HG02678 (cell line): Measurements from ENCODE around the gene GABRG3.
"Not testable (repeated sequence)": the region's sequence is repeated elsewhere in the genome, so short reads cannot be mapped to it uniquely, and the experiment has no call there.

ENCODE experiments used
- ATAC-seq: cut with Tn5 transposase; IDR thresholded peaks from one replicate; pipeline ENCODE4 v1.9.1; 2021; ENCODE audit warnings: mild to moderate bottlenecking, moderate library complexity; ENCODE audit not compliant: unreplicated experiment

Gene GABRG3

DNA sequence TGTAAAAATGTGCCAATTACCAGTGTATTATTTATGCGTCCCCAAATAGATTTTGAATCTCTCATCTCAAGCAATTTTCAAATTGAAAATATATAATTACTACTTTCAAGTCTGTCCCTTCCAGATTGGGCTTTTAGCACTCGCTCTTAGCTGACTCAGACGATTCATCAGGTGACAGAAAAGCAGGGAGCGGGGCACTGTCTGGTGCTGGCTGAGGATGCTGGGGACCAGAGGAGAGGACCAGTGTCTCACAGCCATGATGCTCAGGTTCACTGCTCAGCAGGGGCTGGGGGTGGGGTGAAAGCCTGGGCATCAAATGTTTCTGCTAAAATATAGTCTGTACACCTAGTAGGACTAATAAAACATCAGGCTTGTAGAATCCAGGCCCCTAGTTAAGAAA is 199.9 kb downstream of the GABRG3 start:
- ATAC-seq, result no peak

DNA sequence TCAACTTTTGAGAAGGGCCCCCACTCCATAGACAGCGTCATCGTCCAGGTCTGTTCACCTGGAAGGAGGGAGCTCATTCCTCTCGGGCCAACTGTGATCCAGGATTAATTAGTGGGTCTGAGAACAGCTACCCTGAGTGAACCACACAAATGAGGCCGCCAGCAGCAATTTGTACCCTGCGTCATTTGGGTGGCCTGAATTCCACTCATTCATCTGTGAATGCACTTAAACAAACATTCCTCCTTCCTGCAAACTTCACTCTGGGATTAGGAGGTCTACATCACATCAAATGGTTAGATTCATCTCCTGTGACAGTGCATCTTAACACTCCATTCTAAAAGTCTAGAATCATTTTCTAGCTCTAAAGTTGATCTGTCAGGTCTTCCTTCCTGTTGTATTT is 201.8 kb downstream of the GABRG3 start:
- no peak for ATAC-seq

DNA sequence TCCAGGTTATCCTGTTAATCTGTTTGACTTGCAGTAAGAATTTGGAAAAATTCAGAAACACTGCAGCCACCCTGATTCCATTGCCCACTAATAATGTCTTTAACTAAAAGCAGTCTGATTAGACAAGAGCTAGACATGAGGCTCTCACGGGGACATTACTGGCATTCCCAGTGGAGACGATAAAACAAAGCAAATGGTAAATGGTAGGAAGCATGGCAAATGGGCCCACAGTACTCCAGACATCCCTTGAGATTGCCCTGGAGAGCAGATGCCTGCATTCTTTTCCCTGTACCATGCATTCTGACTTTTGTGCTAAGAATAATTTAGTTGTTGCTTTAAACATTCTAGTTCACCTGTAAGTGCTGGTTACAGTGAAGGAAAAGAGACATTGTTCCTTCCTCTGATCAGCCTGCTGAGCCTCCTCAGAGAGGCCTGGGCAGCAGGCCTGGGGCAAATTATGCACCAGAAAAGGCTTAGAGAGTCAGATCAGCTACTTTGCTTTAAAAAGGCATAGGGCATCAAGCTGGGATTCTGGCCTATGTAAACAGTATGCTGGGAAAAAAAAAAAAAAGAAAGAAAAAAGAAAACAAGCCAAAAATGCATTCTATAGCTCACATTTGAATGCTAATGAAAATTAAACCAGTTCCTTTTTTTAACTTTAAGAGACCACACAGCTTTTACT is 204.6 kb downstream of the GABRG3 start:
- no peak for ATAC-seq

DNA sequence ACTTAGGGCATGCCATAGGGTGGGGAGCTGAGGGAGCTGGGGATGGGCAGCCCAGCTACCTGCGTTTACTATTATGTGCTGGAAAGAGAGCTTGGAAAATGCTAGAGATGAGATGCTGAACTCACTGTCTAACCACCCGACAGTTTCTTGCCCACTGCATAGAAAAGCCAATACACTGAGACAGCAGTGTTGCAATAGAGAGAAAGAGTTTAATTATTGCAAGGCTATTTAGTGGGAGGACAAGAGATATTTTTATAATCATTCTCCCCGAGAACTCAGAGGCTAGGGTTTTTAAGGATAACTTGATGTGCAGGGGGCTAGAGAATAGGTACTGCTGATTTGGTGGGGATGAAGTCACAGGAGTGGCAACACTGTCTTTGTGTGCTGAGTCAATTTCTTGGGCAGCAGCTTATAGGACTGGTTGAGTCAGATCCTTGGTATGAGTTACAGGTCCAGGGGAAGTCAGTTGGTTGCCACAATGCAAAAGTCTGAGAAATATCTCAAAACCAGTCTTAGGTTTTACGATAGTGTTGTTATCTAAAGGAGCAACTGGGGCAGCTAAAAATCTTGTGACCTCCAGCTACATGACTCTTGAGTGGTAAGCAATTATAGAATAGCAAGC is 205.9 kb downstream of the GABRG3 start:
- ATAC-seq, result no peak

DNA sequence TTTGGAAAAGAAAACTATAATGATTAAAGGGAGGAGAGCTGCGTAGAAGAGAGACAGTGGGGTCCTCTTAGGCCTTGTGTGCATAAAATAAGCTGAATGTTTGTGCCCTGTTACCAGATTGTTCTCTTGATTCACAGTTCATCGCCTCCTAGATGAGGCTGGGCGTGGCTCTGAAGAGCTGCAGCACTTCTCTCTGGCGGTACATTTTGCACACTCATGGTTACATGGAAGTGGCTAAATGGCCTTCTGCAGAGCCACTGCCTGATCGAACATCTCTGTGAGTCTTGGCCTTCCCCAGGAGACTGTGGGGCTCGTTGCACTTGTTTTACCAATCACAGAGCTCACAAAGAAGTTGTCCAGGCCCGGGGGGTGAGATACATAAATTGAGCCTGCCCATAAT is 208.8 kb downstream of the GABRG3 start:
- no peak for ATAC-seq

DNA sequence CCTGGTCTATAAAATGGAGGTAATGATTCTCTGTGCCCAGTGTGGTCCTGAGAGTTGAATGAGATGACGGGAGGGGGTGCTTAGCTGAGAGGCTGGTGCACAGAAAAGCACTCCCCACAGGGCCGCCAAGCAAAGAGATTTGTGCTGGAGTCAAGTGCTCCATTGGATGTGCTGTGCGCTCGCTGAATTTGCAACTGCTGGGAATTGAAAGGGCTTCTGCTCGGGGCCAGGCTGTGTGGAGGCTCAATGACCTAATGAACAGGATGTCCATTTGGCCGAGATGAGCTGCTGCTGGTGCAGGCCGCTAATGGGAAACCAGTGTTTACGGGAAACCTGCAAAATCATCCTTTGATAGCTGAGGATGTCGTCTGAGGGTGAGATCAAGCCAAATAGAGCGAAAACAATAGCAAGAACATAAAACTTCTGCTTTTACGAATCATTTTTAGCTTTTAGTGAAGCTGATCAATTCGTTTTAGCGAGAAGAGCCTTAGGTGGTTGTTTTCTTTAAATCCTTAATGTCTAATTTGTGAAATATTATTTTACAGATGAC is 211.7 kb downstream of the GABRG3 start:
- no peak for ATAC-seq

DNA sequence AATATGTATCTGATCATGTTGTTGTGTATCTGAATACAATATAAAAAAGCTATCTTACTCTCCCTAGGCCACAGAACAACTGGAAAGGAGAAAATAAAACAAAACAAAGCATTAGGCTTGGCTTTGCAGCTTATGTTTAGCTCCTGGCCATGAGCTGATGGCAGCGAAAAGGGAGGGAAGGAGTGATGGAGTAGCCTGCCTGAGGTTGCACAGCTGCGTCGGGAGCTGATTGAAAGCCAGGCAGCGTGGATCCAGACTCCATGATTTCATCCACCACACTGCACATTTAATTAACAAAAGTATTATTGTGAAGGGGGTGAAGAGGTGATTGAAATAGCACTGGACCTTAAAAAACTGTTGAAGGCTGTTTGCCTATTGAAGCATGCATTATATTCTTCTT is 212.2 kb downstream of the GABRG3 start:
- ATAC-seq, result no peak

DNA sequence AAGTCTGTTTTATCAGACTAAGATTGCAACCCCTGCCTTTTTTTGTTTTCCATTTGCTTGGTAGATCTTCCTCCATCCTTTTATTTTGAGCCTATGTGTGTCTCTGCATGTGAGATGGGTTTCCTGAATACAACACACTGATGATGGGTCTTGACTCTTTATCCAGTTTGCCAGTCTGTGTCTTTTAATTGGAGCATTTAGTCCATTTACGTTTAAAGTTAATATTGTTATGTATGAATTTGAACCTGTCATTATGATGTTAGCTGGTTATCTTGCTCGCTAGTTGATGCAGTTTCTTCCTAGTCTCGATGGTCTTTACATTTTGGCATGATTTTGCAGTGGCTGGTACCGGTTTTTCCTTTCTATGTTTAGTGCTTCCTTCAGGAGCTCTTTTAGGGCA is 220.5 kb downstream of the GABRG3 start:
- not testable (repeated sequence) for ATAC-seq

DNA sequence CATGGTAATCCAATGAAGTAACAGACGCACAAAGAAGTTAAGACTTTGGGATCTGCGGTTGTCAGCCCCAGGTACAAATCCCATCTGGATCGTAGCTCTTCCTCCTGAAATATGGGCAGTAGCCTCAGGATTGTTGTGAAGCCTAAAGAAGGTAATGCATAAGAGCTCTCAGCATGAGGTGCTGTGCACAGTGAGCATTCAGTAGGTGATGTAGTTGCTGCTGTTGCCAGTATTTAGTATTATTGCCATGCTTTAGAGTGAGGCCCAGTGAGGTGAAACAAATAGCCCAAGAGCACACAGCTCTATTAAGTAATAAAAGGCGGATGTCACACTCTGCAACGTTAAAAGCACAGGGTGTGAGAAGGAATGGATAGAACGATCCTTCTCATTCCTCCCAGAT is 225.7 kb downstream of the GABRG3 start:
- ATAC-seq, result no peak

DNA sequence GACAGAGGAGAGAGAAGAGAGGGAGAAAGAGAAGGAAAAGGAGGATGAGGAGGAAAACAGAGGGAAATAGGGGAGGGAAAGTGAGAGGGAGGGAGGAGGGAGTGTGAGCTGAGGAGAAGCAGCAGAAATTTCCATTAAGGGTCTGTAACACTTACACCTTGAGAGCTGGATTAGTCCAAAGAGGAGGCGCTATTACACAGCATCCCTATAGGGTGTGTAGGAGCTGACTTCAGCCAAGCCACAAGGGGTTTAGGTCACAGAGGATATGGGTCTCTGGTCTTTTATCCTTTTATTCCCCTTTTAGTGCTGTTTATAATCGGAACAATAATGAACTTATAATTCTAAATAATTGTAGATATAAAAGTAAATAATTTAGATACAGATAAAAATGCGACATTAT is 230.4 kb downstream of the GABRG3 start:
- no peak for ATAC-seq

DNA sequence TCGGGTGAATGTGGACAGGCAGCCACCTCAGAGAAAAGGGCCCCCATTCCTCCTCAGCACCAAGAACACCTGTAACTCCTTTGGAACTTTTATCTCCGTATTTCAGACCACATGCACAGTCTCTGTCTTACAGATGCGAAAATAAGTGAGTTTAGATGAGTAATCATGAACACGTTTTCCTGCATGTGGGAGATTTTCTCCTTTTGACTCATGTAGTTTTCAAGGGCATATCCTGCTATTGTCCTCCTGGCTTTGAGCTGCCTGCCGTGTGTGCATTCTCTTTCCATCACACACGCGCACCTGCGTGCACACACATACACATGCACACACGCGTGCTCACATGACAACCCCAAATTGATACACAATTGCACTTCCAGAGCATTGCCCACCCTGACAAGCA is 239.2 kb downstream of the GABRG3 start:
- ATAC-seq, result no peak

DNA sequence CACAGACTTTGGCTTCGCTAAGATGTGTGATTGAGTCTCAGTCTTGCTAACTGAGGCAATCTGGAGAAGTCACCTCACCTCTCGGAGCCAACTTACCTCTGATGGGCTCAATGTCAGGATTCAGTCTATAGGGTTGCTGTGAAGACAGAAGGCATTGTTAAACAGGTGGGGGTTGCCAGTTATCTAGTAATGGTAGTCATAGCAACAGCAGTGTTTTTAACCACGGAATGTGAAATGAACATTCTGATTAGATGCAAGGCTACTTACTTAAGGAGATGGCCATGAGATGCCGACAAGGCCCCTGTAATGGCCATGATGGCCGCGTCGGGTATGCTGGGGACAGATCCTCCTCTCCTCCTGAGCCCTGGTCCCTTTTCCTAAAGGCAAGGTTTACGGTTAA is 243.1 kb downstream of the GABRG3 start:
- no peak for ATAC-seq

DNA sequence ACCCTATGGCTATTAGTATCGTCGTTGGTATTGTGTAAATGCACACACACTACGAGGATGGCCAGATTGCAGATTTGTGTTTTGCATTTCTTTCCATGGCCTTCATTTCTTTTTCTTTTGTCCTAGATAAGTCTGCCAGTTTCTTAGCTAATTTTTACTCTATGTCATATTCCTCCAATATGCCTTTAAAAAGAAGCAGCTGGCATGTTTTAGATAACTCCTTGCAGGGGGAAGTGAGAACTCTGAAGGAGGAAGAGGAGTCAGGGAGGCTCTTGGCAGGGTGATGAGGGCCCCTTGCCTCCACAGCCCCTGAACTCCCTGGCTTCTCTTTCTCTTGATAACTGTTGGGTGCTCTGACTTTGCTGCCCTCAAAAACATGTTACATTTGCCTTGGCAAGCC is 244.0 kb downstream of the GABRG3 start:
- ATAC-seq, result no peak

DNA sequence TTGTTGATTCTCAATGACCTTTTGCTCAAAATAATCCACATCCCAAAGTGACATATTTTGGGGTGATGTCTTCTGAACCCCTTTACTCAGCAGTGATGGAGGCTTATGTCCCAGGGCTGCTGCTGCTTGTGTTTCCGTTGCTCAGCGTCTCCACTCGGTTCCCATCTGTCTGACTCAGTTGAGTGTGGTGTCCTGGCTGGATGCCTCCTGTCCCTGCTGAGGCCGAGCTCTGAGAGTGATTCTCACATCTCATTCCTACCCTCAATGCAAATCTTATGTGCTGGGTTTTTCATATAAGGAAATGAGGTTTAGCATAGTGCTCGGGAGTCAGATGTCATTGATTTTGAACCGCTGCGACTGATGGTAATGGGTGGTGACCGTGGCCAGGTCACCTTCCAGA is 247.4 kb downstream of the GABRG3 start:
- ATAC-seq, result no peak

DNA sequence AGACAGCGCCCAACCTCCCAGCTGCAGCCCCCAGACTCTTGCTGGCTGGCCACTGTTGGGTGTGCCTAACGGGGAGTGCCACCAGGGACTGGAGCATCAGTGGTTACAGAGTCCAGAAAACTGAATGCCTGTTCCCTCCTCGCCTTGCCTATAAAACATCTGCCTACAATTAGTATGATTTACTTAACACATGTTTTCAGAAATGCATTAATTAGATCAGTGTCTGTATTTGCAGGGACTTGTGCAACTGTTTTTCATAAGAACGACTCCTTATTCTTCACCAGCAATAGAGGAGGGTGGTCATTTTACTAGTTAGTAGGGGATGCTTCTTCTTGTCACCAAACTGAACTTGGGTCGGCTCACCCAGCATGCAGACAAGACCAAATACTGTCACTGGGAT is 248.7 kb downstream of the GABRG3 start:
- no peak for ATAC-seq

DNA sequence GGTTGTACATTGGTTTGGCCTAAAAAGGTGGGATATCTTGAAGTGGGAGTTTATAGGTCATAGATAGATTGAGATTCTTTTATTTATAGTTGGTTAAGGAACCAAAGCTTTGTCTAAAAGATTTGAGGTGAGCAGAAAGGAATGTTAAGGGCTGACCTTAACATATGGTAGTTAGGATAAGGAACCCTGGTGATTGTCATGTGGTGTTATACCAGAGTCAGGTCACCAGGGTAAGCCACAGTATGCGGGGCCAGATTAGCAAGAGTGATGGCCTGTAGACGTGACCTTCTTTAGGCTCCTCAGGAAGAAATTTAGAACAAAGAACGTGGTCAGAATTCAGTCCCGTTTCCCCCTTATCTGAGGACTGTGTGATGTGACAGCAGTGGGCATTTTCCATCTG is 249.2 kb downstream of the GABRG3 start:
- ATAC-seq, result no peak

DNA sequence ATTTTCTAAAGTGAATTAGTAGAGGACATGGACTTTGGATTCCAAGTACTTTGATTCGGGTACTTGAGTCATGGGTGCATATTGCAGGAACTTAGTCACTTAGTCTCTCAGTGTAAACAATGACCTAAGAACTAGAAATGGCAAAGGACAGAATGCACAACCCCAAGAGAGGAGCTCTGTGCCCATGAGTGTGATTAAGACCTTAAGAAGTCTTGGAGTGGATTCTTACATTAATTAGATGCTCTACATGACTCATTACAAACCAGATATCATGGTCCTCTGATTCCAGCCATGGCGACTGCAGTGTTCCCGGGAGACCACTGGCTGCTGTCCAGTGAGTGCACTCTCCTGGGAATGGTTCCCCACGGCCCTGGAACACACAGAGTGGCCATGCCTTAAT is 251.5 kb downstream of the GABRG3 start:
- ATAC-seq, result no peak

DNA sequence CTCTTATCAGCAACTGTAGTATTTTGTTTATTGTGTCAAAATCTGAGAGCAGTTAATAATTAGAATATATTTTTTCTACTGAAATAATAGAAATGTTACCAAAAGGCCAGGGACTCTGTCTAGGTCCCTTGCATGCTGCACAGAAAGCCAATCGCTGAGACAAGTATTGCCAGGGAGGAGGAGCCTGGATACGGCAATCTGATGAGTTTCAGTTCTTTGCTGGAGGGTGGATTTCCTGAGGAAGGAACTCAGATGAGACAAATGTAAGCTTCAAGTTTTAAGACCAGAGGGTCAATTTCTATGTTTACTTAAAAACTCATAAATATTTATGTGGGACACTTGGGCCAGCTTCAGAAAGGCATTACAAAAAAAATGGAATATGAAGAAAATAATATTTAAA is 252.2 kb downstream of the GABRG3 start:
- ATAC-seq, result no peak

DNA sequence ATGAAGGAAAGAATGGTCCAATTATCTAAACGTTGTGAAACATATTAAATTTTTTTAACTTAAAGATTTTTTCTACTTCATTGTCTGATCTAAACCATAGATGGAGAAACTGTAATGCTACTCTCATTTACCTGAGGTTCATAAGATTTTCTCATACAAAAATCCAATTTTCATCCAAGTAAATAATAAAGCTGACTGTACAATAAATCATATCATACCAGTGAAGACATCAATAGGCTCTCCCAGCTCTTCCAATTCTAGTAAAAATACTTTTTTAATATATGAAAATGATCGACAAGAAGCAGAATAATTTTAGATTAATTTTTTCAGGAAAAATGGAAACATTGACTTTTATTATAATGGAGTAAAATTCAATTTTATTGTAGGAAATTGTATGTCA is 260.8 kb downstream of the GABRG3 start:
- no peak for ATAC-seq

DNA sequence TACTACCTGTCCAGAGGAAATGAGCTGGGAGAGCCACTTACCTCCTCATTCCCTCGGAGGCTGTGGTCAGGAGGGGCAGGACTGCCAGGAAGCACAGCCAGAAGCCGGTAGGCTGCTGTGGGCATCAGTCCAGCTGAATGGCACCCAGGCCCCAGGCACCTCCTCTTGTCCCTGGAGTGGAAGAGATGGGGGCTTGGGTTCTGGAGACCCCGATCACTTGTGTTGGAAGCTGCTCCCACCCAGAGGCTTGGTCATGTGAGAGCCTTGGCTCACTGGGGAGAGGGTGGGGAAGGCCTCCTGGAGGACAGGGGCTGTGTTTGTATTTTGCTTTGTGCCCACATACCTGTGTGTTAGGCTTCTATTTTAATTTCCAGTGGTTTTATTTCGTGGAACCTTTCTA is 261.9 kb downstream of the GABRG3 start:
- ATAC-seq, result no peak

DNA sequence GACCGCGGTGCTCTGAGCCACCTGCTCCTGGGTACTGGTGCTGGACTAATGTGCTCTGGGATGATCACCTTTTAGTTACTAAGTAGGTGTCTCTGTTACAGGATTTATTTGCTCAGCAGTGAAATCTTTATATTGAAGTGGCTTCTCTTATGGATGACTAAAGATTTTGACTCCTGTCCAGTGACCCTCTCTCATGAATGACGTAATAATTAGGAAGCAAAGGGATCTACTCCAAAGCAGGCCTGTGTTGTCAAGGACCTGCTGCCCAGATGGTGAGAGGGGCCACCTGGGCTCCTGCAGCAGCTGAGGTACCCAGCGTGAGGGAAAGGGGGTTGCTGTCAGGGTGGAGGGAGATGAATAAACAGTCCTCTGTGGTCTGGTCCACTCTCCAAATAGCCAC is 263.6 kb downstream of the GABRG3 start:
- ATAC-seq, result no peak

DNA sequence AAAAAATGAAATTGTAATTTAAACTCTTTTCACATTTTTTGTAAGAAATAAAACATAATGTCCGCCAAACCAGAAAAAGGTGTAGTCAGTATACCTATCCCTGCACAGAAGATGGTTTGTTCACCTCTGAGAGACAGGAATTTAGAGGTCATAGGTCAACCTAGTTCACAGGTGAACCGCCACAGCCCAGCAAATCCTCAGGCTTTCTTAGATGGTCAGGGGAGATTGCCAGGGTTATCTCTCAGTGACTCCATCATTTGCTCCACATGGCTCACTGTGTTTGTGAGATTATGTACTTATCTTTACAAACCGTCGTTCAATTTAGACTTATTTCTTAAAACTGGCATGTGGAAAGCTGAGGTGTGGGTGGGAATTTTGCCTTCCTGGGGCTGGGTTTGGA is 264.2 kb downstream of the GABRG3 start:
- no peak for ATAC-seq

DNA sequence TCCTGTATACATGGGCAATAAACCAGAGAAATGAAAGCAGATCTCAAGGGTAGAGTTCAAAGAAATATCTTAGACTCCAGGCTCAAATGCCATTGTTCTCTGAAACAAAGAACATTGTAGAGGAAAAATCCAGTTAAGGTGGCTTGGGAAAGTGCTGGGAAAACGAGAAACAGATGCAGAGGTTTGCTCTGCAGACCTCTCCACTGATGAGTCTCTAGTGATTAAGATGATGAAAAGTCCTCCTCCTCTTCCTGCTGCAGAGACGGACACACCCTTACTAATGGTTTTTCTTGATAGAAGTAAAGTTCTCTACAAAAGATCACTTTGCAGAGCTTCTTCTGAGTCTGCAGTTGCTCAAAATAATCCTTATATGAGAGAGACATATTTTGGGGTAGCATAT is 264.7 kb downstream of the GABRG3 start:
- no peak for ATAC-seq
